ENCODE measurements around the gene NR2F1-AS1.

DNA sequence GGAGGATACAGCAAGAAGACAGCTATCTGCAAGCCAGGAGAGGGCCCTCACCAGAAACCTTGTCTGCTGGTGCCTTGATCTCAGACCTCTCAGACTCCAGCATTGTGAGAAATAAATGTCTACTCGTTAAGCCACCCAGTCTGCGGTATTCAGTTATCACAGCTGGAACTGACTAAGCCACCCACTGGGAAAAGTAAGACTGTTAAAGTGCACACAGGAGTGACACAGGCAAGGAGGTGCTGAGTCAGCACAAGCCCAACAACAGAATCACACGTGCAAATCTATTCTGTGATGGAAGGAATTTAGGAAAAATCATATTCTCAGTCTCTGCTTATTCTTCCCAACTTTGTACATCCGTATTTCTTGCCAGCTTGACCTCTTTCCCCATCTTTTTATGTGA is 200.0 kb downstream of the NR2F1-AS1 start:
- TF ChIP-seq EZH2 (IDR thresholded peaks at IDR 0.05; ENCODE audit: borderline replicate concordance, insufficient read depth, low read depth, low read length, poor library complexity, severe bottlenecking), result no peak
- TF ChIP-seq, protein P1, sequence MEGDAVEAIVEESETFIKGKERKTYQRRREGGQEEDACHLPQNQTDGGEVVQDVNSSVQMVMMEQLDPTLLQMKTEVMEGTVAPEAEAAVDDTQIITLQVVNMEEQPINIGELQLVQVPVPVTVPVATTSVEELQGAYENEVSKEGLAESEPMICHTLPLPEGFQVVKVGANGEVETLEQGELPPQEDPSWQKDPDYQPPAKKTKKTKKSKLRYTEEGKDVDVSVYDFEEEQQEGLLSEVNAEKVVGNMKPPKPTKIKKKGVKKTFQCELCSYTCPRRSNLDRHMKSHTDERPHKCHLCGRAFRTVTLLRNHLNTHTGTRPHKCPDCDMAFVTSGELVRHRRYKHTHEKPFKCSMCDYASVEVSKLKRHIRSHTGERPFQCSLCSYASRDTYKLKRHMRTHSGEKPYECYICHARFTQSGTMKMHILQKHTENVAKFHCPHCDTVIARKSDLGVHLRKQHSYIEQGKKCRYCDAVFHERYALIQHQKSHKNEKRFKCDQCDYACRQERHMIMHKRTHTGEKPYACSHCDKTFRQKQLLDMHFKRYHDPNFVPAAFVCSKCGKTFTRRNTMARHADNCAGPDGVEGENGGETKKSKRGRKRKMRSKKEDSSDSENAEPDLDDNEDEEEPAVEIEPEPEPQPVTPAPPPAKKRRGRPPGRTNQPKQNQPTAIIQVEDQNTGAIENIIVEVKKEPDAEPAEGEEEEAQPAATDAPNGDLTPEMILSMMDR (IDR thresholded peaks at IDR 0.05), result no peak
